Smooth muscle cell (in vitro differentiated cells): ENCODE data around the gene MEGF11. TPM values are rescaled to one million over a fixed set of nuclear protein-coding genes. Genes with fewer than 3 reads are reported as not detected.

Experiments used
- DNase-seq: peaks from one replicate; lab custom pipeline; 2025; ENCODE audit not compliant: unreplicated experiment; lab: John Stamatoyannopoulos, UW
- H2AFZ ChIP-seq: fragments of 200-600 bp; sonication (generic); 2 replicates; pipeline ENCODE4 v1.6.0; 2016; ENCODE audit warnings: antibody characterized with exemption, low read depth, mild to moderate bottlenecking
- H3F3A ChIP-seq: fragments of 200-600 bp; sonication (generic); 2 replicates; pipeline ENCODE4 v1.6.0; 2017; ENCODE audit warnings: antibody characterized with exemption, low read depth
- H3K27ac ChIP-seq: fragments of 200-600 bp; sonication (generic); 2 replicates; pipeline ENCODE4 v1.5.1; 2016; ENCODE audit warnings: low read depth, mild to moderate bottlenecking
- H3K27me3 ChIP-seq: fragments of 200-600 bp; sonication (generic); 2 replicates; pipeline ENCODE4 v1.6.1; 2016; ENCODE audit warnings: low read depth, mild to moderate bottlenecking
- H3K36me3 ChIP-seq: fragments of 200-600 bp; sonication (generic); 2 replicates; pipeline ENCODE4 v1.5.1; 2016; ENCODE audit warnings: low read depth
- H3K4me1 ChIP-seq: fragments of 200-600 bp; sonication (generic); 2 replicates; pipeline ENCODE4 v1.5.1; 2016; ENCODE audit warnings: low read depth
- H3K4me2 ChIP-seq: fragments of 200-600 bp; sonication (generic); 2 replicates; pipeline ENCODE4 v1.6.0; 2016; ENCODE audit warnings: mild to moderate bottlenecking
- H3K4me3 ChIP-seq: fragments of 200-600 bp; sonication (generic); 2 replicates; pipeline ENCODE4 v1.5.1; 2016; ENCODE audit warnings: mild to moderate bottlenecking
- H3K79me2 ChIP-seq: fragments of 200-600 bp; sonication (generic); 2 replicates; pipeline ENCODE4 v1.6.0; 2016; ENCODE audit warnings: low read depth, mild to moderate bottlenecking
- H3K9ac ChIP-seq: fragments of 200-600 bp; sonication (generic); 2 replicates; pipeline ENCODE4 v1.6.0; 2016; ENCODE audit warnings: low read depth
- H3K9me3 ChIP-seq: fragments of 200-600 bp; sonication (generic); replicated peaks from 2 replicates; pipeline ENCODE4 v1.5.1; 2016; ENCODE audit warnings: low read depth
- H4K20me1 ChIP-seq: fragments of 200-600 bp; sonication (generic); 2 replicates; pipeline ENCODE4 v1.6.0; 2016; ENCODE audit warnings: low read depth
- WGBS: methylation state at CpG from one replicate; pipeline ENCODE4 v1.1.7; 2016; ENCODE audit warnings: low lambda C conversion rate; 5-methylcytosine and 5-hydroxymethylcytosine counted together
- polyA plus RNA-seq: library from polyadenylated mRNA; unstranded; fragments of >200 nt; fragmentation: Nextera tagmentation; extraction: Ambion mirVana; gene quantifications from 2 replicates; pipeline ENCODE4 v1.2.1, GENCODE V29; 2016
- total RNA-seq: library from RNA; depleted of rRNA; stranded (reverse); fragments of >200 nt; gene quantifications from 2 replicates; pipeline ENCODE4 v1.2.3, GENCODE V29; 2014
- TF ChIP-seq, protein P1 (sequence below): fragments of 200-600 bp; sonication (generic); IDR thresholded peaks from 2 replicates; pipeline ENCODE4 v1.5.1; 2017; ENCODE audit warnings: borderline replicate concordance, mild to moderate bottlenecking, antibody characterized with exemption; ENCODE audit not compliant: insufficient read depth, poor library complexity, severe bottlenecking

The MEGF11 gene
- total and polyA plus RNA-seq, 2 experiments from 2014 or later: 0.08 TPM; not detected in 1

DNA sequence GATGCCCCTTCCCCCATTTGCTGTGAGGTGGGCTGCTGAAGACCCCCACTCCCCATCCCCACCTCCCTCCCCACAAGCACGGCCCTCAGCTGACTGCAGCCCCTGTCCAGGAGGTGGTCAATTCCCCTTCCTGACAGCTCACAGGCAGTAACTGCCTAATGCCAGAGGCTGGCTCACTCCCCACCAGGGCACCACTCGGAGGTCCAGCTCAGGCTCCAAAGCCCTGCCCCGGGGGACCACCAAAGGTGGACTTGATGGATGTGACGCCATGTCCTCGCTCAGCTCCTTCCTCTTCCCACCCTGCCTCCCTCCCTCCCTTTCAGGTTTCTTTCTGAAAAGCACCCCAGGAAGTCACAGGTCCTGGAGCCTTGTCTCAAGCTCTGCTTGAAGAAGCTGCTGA is 82.8 kb downstream of the MEGF11 start:
- Histone ChIP-seq H4K20me1 (no peaks in the 10 kb centered on the region), H3K79me2 (no peaks in the 10 kb centered on the region), H2AFZ (no peak overlapping the region), H3K27ac (no peak overlapping the region), H3K27me3 (peaks cover 19% of the 10 kb centered on the region), H3K4me2 (no peak overlapping the region), H3F3A (no peaks in the 10 kb centered on the region), H3K9me3 (no peaks in the 10 kb centered on the region), H3K4me3 (no peak overlapping the region), H3K9ac (no peak overlapping the region), H3K36me3 (no peaks in the 10 kb centered on the region), H3K4me1 (no peaks in the 10 kb centered on the region)
- 100% methylated on average over 2 of the region's 5 CpGs for WGBS
- TF ChIP-seq, protein P1, sequence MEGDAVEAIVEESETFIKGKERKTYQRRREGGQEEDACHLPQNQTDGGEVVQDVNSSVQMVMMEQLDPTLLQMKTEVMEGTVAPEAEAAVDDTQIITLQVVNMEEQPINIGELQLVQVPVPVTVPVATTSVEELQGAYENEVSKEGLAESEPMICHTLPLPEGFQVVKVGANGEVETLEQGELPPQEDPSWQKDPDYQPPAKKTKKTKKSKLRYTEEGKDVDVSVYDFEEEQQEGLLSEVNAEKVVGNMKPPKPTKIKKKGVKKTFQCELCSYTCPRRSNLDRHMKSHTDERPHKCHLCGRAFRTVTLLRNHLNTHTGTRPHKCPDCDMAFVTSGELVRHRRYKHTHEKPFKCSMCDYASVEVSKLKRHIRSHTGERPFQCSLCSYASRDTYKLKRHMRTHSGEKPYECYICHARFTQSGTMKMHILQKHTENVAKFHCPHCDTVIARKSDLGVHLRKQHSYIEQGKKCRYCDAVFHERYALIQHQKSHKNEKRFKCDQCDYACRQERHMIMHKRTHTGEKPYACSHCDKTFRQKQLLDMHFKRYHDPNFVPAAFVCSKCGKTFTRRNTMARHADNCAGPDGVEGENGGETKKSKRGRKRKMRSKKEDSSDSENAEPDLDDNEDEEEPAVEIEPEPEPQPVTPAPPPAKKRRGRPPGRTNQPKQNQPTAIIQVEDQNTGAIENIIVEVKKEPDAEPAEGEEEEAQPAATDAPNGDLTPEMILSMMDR: no peak
- DNase-seq: no peak

DNA sequence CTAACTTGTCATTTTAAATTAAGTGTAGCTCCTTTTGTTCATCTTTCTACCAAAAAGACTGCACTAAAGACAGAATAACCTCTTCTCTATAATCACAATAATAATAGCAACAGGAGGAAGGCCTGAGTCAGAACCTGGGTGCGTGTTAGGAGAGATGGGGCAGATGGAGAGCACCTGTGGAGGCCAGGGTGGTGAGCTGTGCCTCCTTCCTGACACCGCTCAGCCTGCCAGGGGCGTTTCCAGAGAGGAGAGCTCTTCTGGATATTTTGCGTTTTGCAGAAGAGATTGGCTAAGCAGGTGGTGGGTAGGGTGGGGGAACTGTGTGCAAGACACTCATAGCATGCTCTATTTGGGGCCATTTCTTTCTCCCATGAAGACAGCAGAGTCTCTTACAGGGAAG is 83.5 kb downstream of the MEGF11 start:
- DNase-seq: no peak
- no peaks in the 10 kb centered on the region for H3K36me3 ChIP-seq
- WGBS: 90% methylated on average over 4 of the region's 4 CpGs

DNA sequence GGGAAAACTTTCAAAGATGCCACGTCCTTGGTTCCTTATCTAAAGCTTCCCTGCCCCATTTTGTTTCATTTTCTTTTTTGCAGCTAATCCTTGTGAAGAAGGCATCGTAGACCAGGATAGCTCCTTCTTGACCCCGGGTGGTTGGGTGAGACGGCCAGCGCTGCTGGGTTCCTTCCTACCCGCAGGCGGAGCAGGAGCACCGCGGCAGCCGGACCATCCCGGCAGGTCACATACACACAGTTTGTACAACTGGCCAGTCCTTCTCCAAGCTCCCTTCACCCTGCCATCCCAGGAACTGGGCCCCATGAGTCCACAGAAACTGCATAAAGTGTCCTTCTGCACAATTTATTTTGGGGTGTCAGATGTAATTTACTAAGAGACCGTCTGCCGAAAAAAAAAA is 83.9 kb downstream of the MEGF11 start:
- TF ChIP-seq, protein P1: no peak
- Histone ChIP-seq H3K4me2 (no peak overlapping the region), H3K4me1 (no peaks in the 10 kb centered on the region), H3K9ac (no peak overlapping the region), H3F3A (no peaks in the 10 kb centered on the region), H3K4me3 (no peak overlapping the region), H3K27me3 (peaks cover 12% of the 10 kb centered on the region), H3K27ac (no peak overlapping the region), H2AFZ (no peak overlapping the region), H3K9me3 (no peaks in the 10 kb centered on the region), H4K20me1 (no peaks in the 10 kb centered on the region), H3K79me2 (no peaks in the 10 kb centered on the region), H3K36me3 (no peaks in the 10 kb centered on the region)
- no peak for DNase-seq
- 93% methylated on average over 13 of the region's 13 CpGs for WGBS

More for the DNA sequence above, 83.5 kb downstream of the MEGF11 start:
- Histone ChIP-seq H3K27ac (no peak overlapping the region), H2AFZ (no peak overlapping the region), H3F3A (no peaks in the 10 kb centered on the region), H3K9ac (no peak overlapping the region), H3K4me1 (no peaks in the 10 kb centered on the region), H3K79me2 (no peaks in the 10 kb centered on the region), H3K9me3 (no peaks in the 10 kb centered on the region), H3K4me2 (no peak overlapping the region), H3K4me3 (no peak overlapping the region), H3K27me3 (peaks cover 12% of the 10 kb centered on the region), H4K20me1 (no peaks in the 10 kb centered on the region)
- TF ChIP-seq, protein P1: no peak

DNA sequence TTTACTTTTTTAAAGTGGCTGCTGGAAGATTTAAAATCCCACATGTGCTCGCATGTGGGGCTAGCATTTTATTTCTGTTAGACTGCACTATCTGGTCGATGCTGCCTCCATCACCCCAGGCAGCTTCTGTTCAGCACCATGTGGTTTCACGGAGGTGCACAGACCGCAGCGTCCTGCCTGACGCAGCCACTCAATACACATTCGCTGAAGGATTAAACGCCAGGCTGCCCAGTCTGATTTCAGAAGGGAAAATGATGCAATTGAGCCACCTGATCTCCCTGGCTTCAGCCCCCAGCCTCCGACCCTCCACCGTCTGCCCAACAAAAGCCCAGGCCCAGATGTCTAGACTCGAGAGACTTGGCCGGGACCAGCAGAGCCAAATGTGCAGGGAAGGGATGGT is 84.5 kb downstream of the MEGF11 start:
- no peak overlapping the region for H3K9ac ChIP-seq
- H2AFZ ChIP-seq: no peak overlapping the region
- no peak overlapping the region for H3K4me3 ChIP-seq
- no peak overlapping the region for H3K27ac ChIP-seq
- 86% methylated on average over 12 of the region's 12 CpGs for WGBS
- H3F3A ChIP-seq: no peaks in the 10 kb centered on the region
- no peaks in the 10 kb centered on the region for H3K36me3 ChIP-seq
- TF ChIP-seq, protein P1: no peak
- H3K4me1 ChIP-seq: no peaks in the 10 kb centered on the region
- H3K4me2 ChIP-seq: no peak overlapping the region
- H3K79me2 ChIP-seq: no peaks in the 10 kb centered on the region
- H4K20me1 ChIP-seq: no peaks in the 10 kb centered on the region
- no peaks in the 10 kb centered on the region for H3K9me3 ChIP-seq
- H3K27me3 ChIP-seq: peaks cover 8% of the 10 kb centered on the region
- no peak for DNase-seq
